HCT116 (cell line): ENCODE data around the gene CCL20. TPM values are rescaled to one million over a fixed set of nuclear protein-coding genes. Genes with fewer than 3 reads are reported as not detected.

ENCODE experiments used
- ATAC-seq: fragments of 200-7000 bp; cut with Tn5 transposase; 2 replicates; pipeline ENCODE4 v1.9.1; 2020; ENCODE audit warnings: mild to moderate bottlenecking, moderate library complexity
- BruUV-seq: library from RNA; stranded (reverse); fragments of 400-500 nt; replicated peaks from 2 replicates; lab custom pipeline; 2021; lab: Mats Ljungman, UMichigan
- CTCF ChIA-PET: fragments of 300-600 bp; sonication (Branson Sonifier 250); formaldehyde crosslinking; loops from one replicate; lab custom pipeline; 2021; ENCODE audit warnings: antibody characterized with exemption; lab: Charles Lee
- POLR2A ChIA-PET: fragments of 300-600, 350-600 bp; sonication (Branson Sonifier 250); formaldehyde crosslinking; loops from one replicate; lab custom pipeline; 2021; ENCODE audit warnings: antibody characterized with exemption; lab: Charles Lee
- RAD21 ChIA-PET, 2 experiments: fragments of 300-600 bp; sonication (Branson Sonifier 250); formaldehyde crosslinking; loops; one replicate each; lab custom pipeline; 2023; ENCODE audit warnings: low total read pairs in 2 of 2; ENCODE audit not compliant: uncharacterized antibody in 2 of 2, unreplicated experiment in 2 of 2, low non-redundant PET in 1 of 2; lab: Charles Lee
- DNase-seq: peaks from one replicate; pipeline ENCODE4 v3.0.0-alpha.2; 2010; ENCODE audit warnings: low read depth, low spot score
- H2AFZ ChIP-seq: fragments of 200-600 bp; shearing (Covaris generic), sonication (generic); 2 replicates; pipeline ENCODE4 v1.6.1; 2017; ENCODE audit warnings: low read depth, mixed run types, mixed read lengths, antibody characterized with exemption, low read length; ENCODE audit not compliant: poor library complexity, severe bottlenecking
- H3K27ac ChIP-seq: 2 replicates; pipeline ENCODE4 v1.5.1; 2012; ENCODE audit warnings: low read depth, low read length
- H3K27me3 ChIP-seq: fragments of 200-600 bp; sonication (generic); 2 replicates; pipeline ENCODE4 v1.6.1; 2016; ENCODE audit warnings: mixed run types, low read length, mixed read lengths; ENCODE audit not compliant: insufficient read depth
- H3K36me3 ChIP-seq, 2 experiments: fragments of 200-500 bp in 1 of 2; fragments of 200-600 bp in 1 of 2; sonication (Bioruptor generic) in 1 of 2; sonication (generic) in 1 of 2; 2 replicates each; pipeline versions ENCODE4 v1.5.1 to v1.6.1; 2014 to 2016; ENCODE audit warnings: low read length in 2 of 2, inconsistent platforms in 1 of 2, mixed read lengths in 1 of 2, mixed run types in 1 of 2; ENCODE audit not compliant: insufficient read depth in 2 of 2, control insufficient read depth in 1 of 2
- H3K4me1 ChIP-seq, 2 experiments: fragments of 200-600 bp in 1 of 2; sonication (generic) in 1 of 2; 2 replicates each; pipeline versions ENCODE4 v1.5.1 to v1.6.1; 2012 to 2017; ENCODE audit warnings: low read length in 2 of 2, inconsistent platforms in 1 of 2, mild to moderate bottlenecking in 1 of 2, mixed read lengths in 1 of 2, mixed run types in 1 of 2, moderate library complexity in 1 of 2; ENCODE audit not compliant: insufficient read depth in 2 of 2, control insufficient read depth in 1 of 2
- H3K4me2 ChIP-seq: fragments of 200-600 bp; sonication (generic); 2 replicates; pipeline ENCODE4 v1.6.1; 2017; ENCODE audit warnings: mixed run types, low read length, mixed read lengths
- H3K4me3 ChIP-seq, 2 experiments: fragments of 200-600 bp in 1 of 2; sonication (generic) in 1 of 2; replicated peaks in 1 of 2; 2 replicates each; pipeline ENCODE4 v1.5.1; 2011 to 2016; ENCODE audit warnings: low read length in 2 of 2, control low read depth in 1 of 2, low read depth in 1 of 2, mild to moderate bottlenecking in 1 of 2, mixed read lengths in 1 of 2, mixed run types in 1 of 2
- H3K79me2 ChIP-seq: fragments of 200-600 bp; sonication (generic); 2 replicates; pipeline ENCODE4 v1.6.1; 2017; ENCODE audit warnings: mild to moderate bottlenecking, mixed run types, low read length, moderate library complexity, mixed read lengths; ENCODE audit not compliant: insufficient read depth
- H3K9ac ChIP-seq: fragments of 200-600 bp; sonication (generic); 2 replicates; pipeline ENCODE4 v1.6.1; 2016; ENCODE audit warnings: low read length, mixed read lengths
- H3K9me2 ChIP-seq: fragments of 200-600 bp; sonication (generic), shearing (Covaris generic); 2 replicates; pipeline ENCODE4 v1.6.1; 2017; ENCODE audit warnings: mixed run types, mild to moderate bottlenecking, moderate library complexity; ENCODE audit not compliant: insufficient read depth
- H3K9me3 ChIP-seq, 2 experiments: fragments of 200-500 bp in 1 of 2; fragments of 200-600 bp in 1 of 2; sonication (Bioruptor generic) in 1 of 2; sonication (generic) in 1 of 2; 2 replicates each; pipeline ENCODE4 v1.6.1; 2014 to 2017; ENCODE audit warnings: low read length in 2 of 2, mixed read lengths in 2 of 2, inconsistent platforms in 1 of 2, low read depth in 1 of 2, mild to moderate bottlenecking in 1 of 2, mixed run types in 1 of 2, moderate library complexity in 1 of 2; ENCODE audit not compliant: control insufficient read depth in 1 of 2, insufficient read depth in 1 of 2
- H4K20me1 ChIP-seq: fragments of 200-600 bp; sonication (generic), shearing (Covaris generic); 2 replicates; pipeline ENCODE4 v1.6.1; 2017; ENCODE audit warnings: mixed run types, mild to moderate bottlenecking, moderate library complexity; ENCODE audit not compliant: insufficient read depth
- ATF3 ChIP-seq: IDR thresholded peaks from 2 replicates; pipeline ENCODE4 v1.6.1; 2012
- CBX3 ChIP-seq: IDR thresholded peaks from 2 replicates; pipeline ENCODE4 v1.6.1; 2012; ENCODE audit warnings: low read depth
- EGR1 ChIP-seq: IDR thresholded peaks from 2 replicates; pipeline ENCODE4 v1.6.1; 2012; ENCODE audit warnings: low read depth
- EZH2 ChIP-seq: fragments of 200-600 bp; sonication (generic); IDR thresholded peaks from 2 replicates; pipeline ENCODE4 v1.6.1; 2017; ENCODE audit warnings: antibody characterized with exemption, mixed run types
- EZH2phosphoT487 ChIP-seq: fragments of 200-600 bp; IDR thresholded peaks from 2 replicates; pipeline ENCODE4 v1.6.1; 2018; ENCODE audit warnings: antibody characterized with exemption, borderline replicate concordance
- FOSL1 ChIP-seq: IDR thresholded peaks from 2 replicates; pipeline ENCODE4 v1.6.1; 2012; ENCODE audit warnings: low read depth
- POLR2AphosphoS5 ChIP-seq: IDR thresholded peaks from 2 replicates; pipeline ENCODE4 v1.6.1; 2011; ENCODE audit warnings: mild to moderate bottlenecking, low read depth, low read length, moderate library complexity
- SIN3A ChIP-seq: IDR thresholded peaks from 2 replicates; pipeline ENCODE4 v1.6.1; 2012; ENCODE audit warnings: low read depth
- SP1 ChIP-seq: IDR thresholded peaks from 2 replicates; pipeline ENCODE4 v1.6.1; 2012; ENCODE audit warnings: low read depth
- intact Hi-C: fragments of 100-400 bp; cut with micrococcal nuclease; formaldehyde crosslinking; loops from 2 replicates; pipeline ENCODE4 v1.10.0; 2022
- total RNA-seq: library from RNA; stranded (reverse); gene quantifications from one replicate; pipeline ENCODE4 v1.2.1, GENCODE V29; 2021; ENCODE audit not compliant: unreplicated experiment
- TF ChIP-seq, protein P1 (sequence below), 3 experiments: fragments of 200-600 bp in 1 of 3; sonication (generic) in 1 of 3; IDR thresholded peaks in 2 of 3; conservative IDR thresholded peaks in 1 of 3; 2 replicates each; pipeline ENCODE4 v1.5.1; 2012 to 2017; ENCODE audit warnings: low read depth in 2 of 3, low read length in 2 of 3, antibody characterized with exemption in 1 of 3, borderline replicate concordance in 1 of 3, control low read depth in 1 of 3, mild to moderate bottlenecking in 1 of 3, mixed read lengths in 1 of 3, mixed run types in 1 of 3, moderate library complexity in 1 of 3; ENCODE audit not compliant: insufficient read depth in 1 of 3
- TF ChIP-seq, protein P2 (sequence below): IDR thresholded peaks from 2 replicates; pipeline ENCODE4 v1.6.1; 2012; ENCODE audit warnings: low read depth

CCL20 gene
- total RNA-seq, 1 experiment from 2014 or later = 0.30 TPM

DNA sequence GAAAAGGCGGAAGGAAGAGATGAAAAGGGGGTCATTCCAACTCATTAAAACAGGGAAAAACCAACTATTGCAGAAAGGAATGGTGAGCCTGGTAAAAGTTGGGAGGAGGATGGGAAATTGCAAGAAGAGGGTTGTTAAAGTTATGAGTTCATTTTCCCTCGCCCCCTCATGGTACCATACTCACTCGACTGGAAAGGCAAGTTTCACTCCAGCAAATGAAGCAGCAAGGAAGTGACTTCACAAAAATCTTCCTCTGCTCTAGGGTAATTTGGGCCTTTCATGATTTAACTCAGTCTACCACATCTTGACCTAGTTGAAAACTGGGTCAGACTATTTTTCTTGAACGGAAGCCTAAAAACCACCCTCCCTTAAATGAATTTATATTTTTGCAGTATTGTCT is 34.9 kb downstream of the CCL20 start:
- peak overlapping the region; percentile 59 for H3K4me2 ChIP-seq
- RAD21 ChIA-PET = no interaction called here
- H4K20me1 ChIP-seq = no peaks in the 10 kb centered on the region
- peak overlapping the region; percentile 94 for H2AFZ ChIP-seq
- no peaks in the 10 kb centered on the region for H3K27me3 ChIP-seq
- no peaks in the 10 kb centered on the region for H3K79me2 ChIP-seq
- peaks cover 13 to 33% of the 10 kb centered on the region in 2 experiments; a peak in 3 of 4 replicates for H3K4me1 ChIP-seq
- no peak overlapping the region for H3K9ac ChIP-seq
- CTCF ChIA-PET = interaction anchor here (2.6 kb wide), 1 partner anchor 14 kb away, joined by 7 read pairs; no protein-coding TSS in a partner anchor
- H3K9me2 ChIP-seq = no peaks in the 10 kb centered on the region
- DNase-seq (no peak), ATAC-seq (no peak)
- H3K27ac ChIP-seq = no peak overlapping the region
- no TSS peak for BruUV-seq
- intact Hi-C loops = no loop called here
- no peaks in the 10 kb centered on the region for H3K36me3 ChIP-seq
- TF ChIP-seq ATF3 (no peak), POLR2AphosphoS5 (0 out of 2 replicates have a peak, but pooled peaks have one; percentile 33), EGR1 (peak; percentile 69; the same call in 1 of the 2 replicates), SP1 (peak; percentile 74), FOSL1 (0 out of 2 replicates have a peak, but pooled peaks have one; percentile 15), CBX3 (peak; percentile 56; the same call in 1 of the 2 replicates)
- TF ChIP-seq, protein P1, sequence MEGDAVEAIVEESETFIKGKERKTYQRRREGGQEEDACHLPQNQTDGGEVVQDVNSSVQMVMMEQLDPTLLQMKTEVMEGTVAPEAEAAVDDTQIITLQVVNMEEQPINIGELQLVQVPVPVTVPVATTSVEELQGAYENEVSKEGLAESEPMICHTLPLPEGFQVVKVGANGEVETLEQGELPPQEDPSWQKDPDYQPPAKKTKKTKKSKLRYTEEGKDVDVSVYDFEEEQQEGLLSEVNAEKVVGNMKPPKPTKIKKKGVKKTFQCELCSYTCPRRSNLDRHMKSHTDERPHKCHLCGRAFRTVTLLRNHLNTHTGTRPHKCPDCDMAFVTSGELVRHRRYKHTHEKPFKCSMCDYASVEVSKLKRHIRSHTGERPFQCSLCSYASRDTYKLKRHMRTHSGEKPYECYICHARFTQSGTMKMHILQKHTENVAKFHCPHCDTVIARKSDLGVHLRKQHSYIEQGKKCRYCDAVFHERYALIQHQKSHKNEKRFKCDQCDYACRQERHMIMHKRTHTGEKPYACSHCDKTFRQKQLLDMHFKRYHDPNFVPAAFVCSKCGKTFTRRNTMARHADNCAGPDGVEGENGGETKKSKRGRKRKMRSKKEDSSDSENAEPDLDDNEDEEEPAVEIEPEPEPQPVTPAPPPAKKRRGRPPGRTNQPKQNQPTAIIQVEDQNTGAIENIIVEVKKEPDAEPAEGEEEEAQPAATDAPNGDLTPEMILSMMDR (IDR thresholded peaks at IDR 0.05 in 2 of 3, conservative IDR thresholded peaks at IDR 0.05 in 1 of 3; ENCODE audit: borderline replicate concordance in 1 of 3, insufficient read depth in 1 of 3, low read depth in 2 of 3, low read length in 2 of 3) = no peak
- POLR2A ChIA-PET = no interaction called here
- H3K9me3 ChIP-seq = no peaks in the 10 kb centered on the region
- H3K4me3 ChIP-seq = no peak overlapping the region

GRCh38 chr2:227849906-227850305 is 36.3 kb downstream of the CCL20 start:
- DNase-seq = no peak
- intact Hi-C loops = no loop called here

More at GRCh38 chr2:227849906-227850305, 36.3 kb downstream of the CCL20 start:
- Histone ChIP-seq H3K27me3 (no peaks in the 10 kb centered on the region), H3K4me3 (no peak overlapping the region), H3K27ac (no peak overlapping the region), H3K9ac (no peak overlapping the region), H3K79me2 (no peaks in the 10 kb centered on the region), H3K9me2 (no peaks in the 10 kb centered on the region), H4K20me1 (no peaks in the 10 kb centered on the region), H3K36me3 (no peaks in the 10 kb centered on the region), H3K9me3 (no peaks in the 10 kb centered on the region), H3K4me2 (0 out of 2 replicates have a peak overlapping the region, but pooled peaks have one; percentile 9), H3K4me1 (peaks cover 13 to 37% of the 10 kb centered on the region in 2 experiments; a peak in 3 of 4 replicates), H2AFZ (no peak overlapping the region)
- no TSS peak for BruUV-seq
- ChIA-PET CTCF (no interaction called here), POLR2A (no interaction called here), RAD21 (no interaction called here)
- TF ChIP-seq EZH2phosphoT487 (no peak), EGR1 (no peak), SP1 (no peak), EZH2 (no peak), SIN3A (no peak)
- TF ChIP-seq, protein P2, sequence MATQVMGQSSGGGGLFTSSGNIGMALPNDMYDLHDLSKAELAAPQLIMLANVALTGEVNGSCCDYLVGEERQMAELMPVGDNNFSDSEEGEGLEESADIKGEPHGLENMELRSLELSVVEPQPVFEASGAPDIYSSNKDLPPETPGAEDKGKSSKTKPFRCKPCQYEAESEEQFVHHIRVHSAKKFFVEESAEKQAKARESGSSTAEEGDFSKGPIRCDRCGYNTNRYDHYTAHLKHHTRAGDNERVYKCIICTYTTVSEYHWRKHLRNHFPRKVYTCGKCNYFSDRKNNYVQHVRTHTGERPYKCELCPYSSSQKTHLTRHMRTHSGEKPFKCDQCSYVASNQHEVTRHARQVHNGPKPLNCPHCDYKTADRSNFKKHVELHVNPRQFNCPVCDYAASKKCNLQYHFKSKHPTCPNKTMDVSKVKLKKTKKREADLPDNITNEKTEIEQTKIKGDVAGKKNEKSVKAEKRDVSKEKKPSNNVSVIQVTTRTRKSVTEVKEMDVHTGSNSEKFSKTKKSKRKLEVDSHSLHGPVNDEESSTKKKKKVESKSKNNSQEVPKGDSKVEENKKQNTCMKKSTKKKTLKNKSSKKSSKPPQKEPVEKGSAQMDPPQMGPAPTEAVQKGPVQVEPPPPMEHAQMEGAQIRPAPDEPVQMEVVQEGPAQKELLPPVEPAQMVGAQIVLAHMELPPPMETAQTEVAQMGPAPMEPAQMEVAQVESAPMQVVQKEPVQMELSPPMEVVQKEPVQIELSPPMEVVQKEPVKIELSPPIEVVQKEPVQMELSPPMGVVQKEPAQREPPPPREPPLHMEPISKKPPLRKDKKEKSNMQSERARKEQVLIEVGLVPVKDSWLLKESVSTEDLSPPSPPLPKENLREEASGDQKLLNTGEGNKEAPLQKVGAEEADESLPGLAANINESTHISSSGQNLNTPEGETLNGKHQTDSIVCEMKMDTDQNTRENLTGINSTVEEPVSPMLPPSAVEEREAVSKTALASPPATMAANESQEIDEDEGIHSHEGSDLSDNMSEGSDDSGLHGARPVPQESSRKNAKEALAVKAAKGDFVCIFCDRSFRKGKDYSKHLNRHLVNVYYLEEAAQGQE = no peak
- TF ChIP-seq, protein P1 (IDR thresholded peaks at IDR 0.05 in 2 of 3, conservative IDR thresholded peaks at IDR 0.05 in 1 of 3; ENCODE audit: borderline replicate concordance in 1 of 3, insufficient read depth in 1 of 3, low read depth in 2 of 3, low read length in 2 of 3) = no peak
- ATAC-seq = no peak
